Measurements from ENCODE around the gene TIMM8B.

DNA sequence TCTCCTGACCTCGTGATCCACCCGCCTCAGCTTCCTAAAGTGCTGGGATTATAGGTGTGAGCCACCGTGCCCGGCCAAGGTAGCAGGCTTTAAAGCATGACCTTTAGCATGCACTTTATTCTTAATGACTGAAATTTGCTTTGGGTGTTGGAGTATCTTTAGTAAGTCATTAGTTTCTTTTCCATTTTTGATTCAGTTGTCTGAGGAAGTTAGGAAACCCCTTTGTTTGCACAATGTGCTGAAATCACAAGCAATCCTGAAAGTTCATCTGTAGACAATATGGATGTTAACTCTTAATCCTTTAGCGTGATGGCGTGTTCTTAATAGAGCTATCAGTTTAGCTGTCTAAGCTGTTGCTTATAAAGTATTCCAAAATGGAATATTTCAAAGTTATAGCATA lies 16.9 kb upstream of the TIMM8B start:
- TF ChIP-seq EZH2 (IDR thresholded peaks at IDR 0.05; ENCODE audit: insufficient read depth, poor library complexity, severe bottlenecking): no peak
- TF ChIP-seq EZH2phosphoT487 (IDR thresholded peaks at IDR 0.05; ENCODE audit: insufficient read depth, low read depth): no peak

All from GM23248 (cell line).